AG04449 (cell line): ENCODE measurements around the gene DOCK1.

Experiments used
- CTCF ChIA-PET: fragments of 350-600 bp; formaldehyde crosslinking; extraction: SDS; loops from one replicate; lab custom pipeline; 2021; ENCODE audit warnings: antibody characterized with exemption; lab: Yijun Ruan, JAX
- POLR2A ChIA-PET: fragments of 400-600, 350-600 bp; formaldehyde crosslinking; extraction: SDS; loops from one replicate; lab custom pipeline; 2020; ENCODE audit warnings: antibody characterized with exemption, inconsistent platforms; lab: Yijun Ruan, JAX
- DNase-seq: peaks from one replicate; pipeline ENCODE4 v3.0.0-alpha.2; 2010; ENCODE audit warnings: low read depth, low spot score
- H3K4me3 ChIP-seq: 2 replicates; pipeline ENCODE4 v1.5.1; 2011; ENCODE audit warnings: low read depth, mild to moderate bottlenecking, control low read depth, low read length
- TF ChIP-seq, protein P1 (sequence below): IDR thresholded peaks from one replicate; pipeline ENCODE4 v1.5.1; 2011; ENCODE audit warnings: mild to moderate bottlenecking, moderate library complexity, low read length, control low read depth, inconsistent platforms; ENCODE audit not compliant: insufficient read depth; ENCODE audit errors: missing control alignments

DOCK1 gene

DNA sequence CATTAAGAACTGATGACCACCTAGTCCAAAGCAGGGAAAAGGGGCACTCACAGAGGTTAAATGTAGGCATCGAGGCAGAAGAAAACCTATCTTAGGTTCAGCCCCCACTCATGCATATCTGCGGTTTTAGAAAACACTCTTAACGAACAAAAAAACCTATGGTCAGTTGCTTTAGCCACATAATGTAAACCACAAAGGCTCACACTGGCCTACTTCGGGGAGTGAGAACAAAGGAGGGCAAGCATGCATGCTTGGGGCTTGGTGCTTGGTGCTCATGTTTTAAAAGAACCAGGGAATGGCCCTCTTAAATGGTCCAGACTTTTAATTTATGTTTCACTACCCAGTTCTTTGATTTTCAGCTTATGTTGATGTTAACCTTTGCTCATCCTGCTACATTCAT lies 276.9 kb downstream of the DOCK1 start:
- DNase-seq = no peak
- H3K4me3 ChIP-seq = no peak overlapping the region
- ChIA-PET CTCF (no interaction called here), POLR2A (no interaction called here)
- TF ChIP-seq, protein P1, sequence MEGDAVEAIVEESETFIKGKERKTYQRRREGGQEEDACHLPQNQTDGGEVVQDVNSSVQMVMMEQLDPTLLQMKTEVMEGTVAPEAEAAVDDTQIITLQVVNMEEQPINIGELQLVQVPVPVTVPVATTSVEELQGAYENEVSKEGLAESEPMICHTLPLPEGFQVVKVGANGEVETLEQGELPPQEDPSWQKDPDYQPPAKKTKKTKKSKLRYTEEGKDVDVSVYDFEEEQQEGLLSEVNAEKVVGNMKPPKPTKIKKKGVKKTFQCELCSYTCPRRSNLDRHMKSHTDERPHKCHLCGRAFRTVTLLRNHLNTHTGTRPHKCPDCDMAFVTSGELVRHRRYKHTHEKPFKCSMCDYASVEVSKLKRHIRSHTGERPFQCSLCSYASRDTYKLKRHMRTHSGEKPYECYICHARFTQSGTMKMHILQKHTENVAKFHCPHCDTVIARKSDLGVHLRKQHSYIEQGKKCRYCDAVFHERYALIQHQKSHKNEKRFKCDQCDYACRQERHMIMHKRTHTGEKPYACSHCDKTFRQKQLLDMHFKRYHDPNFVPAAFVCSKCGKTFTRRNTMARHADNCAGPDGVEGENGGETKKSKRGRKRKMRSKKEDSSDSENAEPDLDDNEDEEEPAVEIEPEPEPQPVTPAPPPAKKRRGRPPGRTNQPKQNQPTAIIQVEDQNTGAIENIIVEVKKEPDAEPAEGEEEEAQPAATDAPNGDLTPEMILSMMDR = no peak

DNA sequence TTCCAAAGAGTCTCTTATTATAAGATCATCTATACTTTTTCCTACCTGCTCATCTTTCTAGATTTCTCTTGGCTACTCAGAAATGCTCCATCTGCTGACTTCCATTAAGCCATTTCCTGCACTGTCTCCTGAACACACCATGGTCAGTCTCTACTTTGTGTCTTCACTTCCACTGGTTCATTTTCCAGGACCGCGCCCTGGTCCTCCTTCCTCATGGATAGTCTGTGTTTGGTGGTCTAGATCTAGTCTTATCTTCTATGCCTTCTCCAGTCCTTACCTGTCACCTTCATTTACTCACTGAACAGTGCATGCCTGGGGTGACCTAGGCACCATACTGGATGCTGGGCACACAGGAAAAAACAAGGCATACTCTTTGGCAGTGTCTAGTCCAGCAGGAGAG lies 279.4 kb downstream of the DOCK1 start:
- ChIA-PET CTCF (interaction anchor here (2.2 kb wide), 1 partner anchor 10 kb away, joined by 5 read pairs; no protein-coding TSS in a partner anchor), POLR2A (no interaction called here)
- DNase-seq = no peak
- H3K4me3 ChIP-seq = no peak overlapping the region
- TF ChIP-seq, protein P1 = no peak

DNA sequence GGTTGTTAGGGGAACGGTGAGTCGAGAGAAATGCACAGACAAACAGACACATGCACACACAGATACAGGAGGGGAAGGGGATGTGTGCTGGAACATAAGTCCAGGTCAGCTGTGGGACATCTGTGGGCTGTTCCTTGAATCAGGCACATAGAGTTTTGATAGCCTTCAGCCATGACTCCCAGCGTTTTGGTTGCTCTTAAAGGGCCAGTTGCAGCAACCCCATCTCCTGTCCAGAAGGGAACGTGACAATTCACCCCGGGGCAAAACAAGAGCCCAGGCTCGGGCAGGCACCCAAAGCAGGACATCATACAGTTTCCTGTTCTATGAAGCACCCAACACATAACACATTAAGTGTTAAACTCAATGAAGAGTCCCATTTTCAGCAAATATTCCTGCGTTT lies 281.6 kb downstream of the DOCK1 start:
- ChIA-PET CTCF (no interaction called here), POLR2A (no interaction called here)
- DNase-seq = no peak
- no peak overlapping the region for H3K4me3 ChIP-seq
- TF ChIP-seq, protein P1 = no peak

DNA sequence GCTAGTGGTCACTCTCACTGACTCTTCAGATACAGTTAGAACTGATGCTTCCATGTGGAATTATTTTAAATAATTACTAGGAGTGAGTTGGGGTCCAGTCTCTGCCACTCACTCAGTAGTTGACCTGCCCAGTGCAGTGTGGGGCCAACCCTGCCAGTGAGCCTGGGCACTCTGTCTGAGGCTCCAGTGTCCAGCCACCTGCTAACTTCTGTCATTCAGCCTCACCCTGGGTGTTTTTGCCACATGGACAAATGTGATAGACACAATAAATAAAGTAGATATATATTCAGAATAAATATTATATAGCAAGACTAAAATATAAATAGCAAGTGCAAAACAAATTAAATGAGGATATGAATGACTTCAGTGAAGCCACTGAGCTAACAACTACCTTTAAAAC lies 284.0 kb downstream of the DOCK1 start:
- ChIA-PET CTCF (interaction anchor here (0.6 kb wide), 1 partner anchor 1202 kb away, joined by 3 read pairs; no protein-coding TSS in a partner anchor), POLR2A (no interaction called here)
- H3K4me3 ChIP-seq = no peak overlapping the region
- TF ChIP-seq, protein P1 = no peak
- no peak for DNase-seq

DNA sequence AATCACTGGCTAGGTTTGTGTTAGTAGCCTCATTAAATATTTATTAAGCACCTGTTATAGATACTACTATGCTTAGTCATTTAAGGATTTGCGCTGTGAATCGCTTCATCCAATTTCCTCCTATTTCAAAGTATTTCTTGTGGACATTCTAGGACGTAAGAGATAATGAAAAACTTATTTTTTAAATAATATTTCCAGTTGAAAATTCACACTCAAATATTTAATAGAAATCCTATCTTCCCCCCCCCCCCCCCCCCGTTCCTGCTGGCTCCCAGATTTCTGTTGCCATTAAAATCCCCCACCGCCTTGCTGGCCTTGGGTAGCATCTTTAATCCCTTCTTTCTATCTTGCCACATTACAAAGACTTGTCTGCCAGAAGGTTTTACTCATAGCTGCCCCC lies 285.2 kb downstream of the DOCK1 start:
- POLR2A ChIA-PET = no interaction called here
- CTCF ChIA-PET = no interaction called here

DNA sequence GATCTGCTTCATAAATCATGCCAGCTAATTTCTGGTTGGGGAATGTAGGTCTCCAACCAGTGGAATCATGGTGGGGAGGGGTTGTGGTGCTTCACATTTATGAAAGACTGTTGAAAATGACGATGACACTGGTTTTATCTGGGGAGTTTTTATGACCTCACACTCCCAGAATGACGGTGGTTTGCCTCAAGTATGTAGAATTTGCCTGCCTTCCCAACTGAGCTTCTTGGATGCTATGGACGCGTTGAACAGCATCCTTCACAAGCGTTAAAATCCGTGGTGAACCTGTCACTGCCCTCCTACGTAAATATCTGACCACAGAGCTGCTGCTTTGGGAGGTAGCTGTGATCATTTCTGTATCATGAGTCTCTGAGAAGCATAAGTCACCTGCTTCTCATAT lies 287.9 kb downstream of the DOCK1 start:
- CTCF ChIA-PET = interaction anchor here (0.8 kb wide), 1 partner anchor 16 kb away, joined by 3 read pairs; no protein-coding TSS in a partner anchor
- TF ChIP-seq, protein P1 = no peak
- no peak overlapping the region for H3K4me3 ChIP-seq
- peak; percentile 33 for DNase-seq
- POLR2A ChIA-PET = no interaction called here

More for the DNA sequence above, 285.2 kb downstream of the DOCK1 start:
- H3K4me3 ChIP-seq = no peak overlapping the region
- TF ChIP-seq, protein P1 = no peak
- no peak for DNase-seq
